H1 (cell line): ENCODE data around the gene TRIM7.
"Not testable (repeated sequence)": the region's sequence is repeated elsewhere in the genome, so short reads cannot be mapped to it uniquely, and the experiment has no call there.

Source experiments
- CBX8 ChIP-seq: fragments of 300-800, 300-1000 bp; sonication (generic); IDR thresholded peaks from 2 replicates; pipeline ENCODE4 v1.7.1; 2016; ENCODE audit warnings: low read depth, low read length, borderline replicate concordance
- EZH2 ChIP-seq: fragments of 200-600 bp; sonication (generic); IDR thresholded peaks from 2 replicates; pipeline ENCODE4 v1.7.1; 2012; ENCODE audit warnings: low read depth, mild to moderate bottlenecking, moderate library complexity, low read length, inconsistent platforms; ENCODE audit not compliant: severe bottlenecking
- JUN ChIP-seq: IDR thresholded peaks from 2 replicates; pipeline ENCODE4 v1.6.1; 2011; ENCODE audit warnings: low read depth, mild to moderate bottlenecking, improper control_type of control experiment, low read length
- RFX5 ChIP-seq: IDR thresholded peaks from 2 replicates; pipeline ENCODE4 v1.6.1; 2011; ENCODE audit warnings: low read depth, low read length, improper control_type of control experiment, borderline replicate concordance
- TF ChIP-seq, protein P1 (sequence below): IDR thresholded peaks from 2 replicates; pipeline ENCODE4 v1.6.1; 2012; ENCODE audit warnings: low read length, inconsistent platforms
- TF ChIP-seq, protein P2 (sequence below), 3 experiments: IDR thresholded peaks; 1 replicate in 2 of 3; 2 replicates in 1 of 3; pipeline versions ENCODE4 v1.5.1 to v1.6.1; 2011; ENCODE audit warnings: low read length in 3 of 3, mild to moderate bottlenecking in 3 of 3, inconsistent platforms in 2 of 3, low read depth in 1 of 3, moderate library complexity in 1 of 3; ENCODE audit not compliant: insufficient read depth in 1 of 3; ENCODE audit errors: control extremely low read depth in 1 of 3
- TF ChIP-seq, protein P3 (sequence below): IDR thresholded peaks from 2 replicates; pipeline ENCODE4 v1.6.1; 2012; ENCODE audit warnings: inconsistent platforms
- TF ChIP-seq, protein P4 (sequence below): IDR thresholded peaks from 2 replicates; pipeline ENCODE4 v1.6.1; 2011; ENCODE audit warnings: low read length, improper control_type of control experiment

DNA sequence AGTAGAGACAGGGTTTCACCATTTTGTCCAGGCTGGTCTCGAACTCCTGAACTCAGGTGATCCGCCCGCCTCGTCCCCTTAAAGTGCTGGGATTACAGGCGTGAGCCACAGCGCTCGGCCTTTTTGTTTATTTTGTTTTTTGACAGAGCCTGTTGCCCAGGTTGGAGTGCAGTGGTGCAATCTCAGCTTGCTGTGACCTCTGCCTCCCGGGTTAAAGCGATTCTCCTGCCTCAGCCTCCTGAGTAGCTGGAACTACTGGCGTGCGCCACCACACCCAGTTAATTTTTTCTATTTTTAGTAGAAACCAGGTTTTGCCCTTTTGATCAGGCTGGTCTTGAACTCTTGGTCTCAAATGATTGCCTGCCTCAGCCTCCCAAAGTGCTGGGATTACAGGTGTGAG lies 5.2 kb upstream of the TRIM7 start:
- TF ChIP-seq EZH2, JUN, CBX8, RFX5: not testable (repeated sequence)
- TF ChIP-seq, protein P1, sequence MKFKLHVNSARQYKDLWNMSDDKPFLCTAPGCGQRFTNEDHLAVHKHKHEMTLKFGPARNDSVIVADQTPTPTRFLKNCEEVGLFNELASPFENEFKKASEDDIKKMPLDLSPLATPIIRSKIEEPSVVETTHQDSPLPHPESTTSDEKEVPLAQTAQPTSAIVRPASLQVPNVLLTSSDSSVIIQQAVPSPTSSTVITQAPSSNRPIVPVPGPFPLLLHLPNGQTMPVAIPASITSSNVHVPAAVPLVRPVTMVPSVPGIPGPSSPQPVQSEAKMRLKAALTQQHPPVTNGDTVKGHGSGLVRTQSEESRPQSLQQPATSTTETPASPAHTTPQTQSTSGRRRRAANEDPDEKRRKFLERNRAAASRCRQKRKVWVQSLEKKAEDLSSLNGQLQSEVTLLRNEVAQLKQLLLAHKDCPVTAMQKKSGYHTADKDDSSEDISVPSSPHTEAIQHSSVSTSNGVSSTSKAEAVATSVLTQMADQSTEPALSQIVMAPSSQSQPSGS, result not testable (repeated sequence)
- TF ChIP-seq, protein P2, sequence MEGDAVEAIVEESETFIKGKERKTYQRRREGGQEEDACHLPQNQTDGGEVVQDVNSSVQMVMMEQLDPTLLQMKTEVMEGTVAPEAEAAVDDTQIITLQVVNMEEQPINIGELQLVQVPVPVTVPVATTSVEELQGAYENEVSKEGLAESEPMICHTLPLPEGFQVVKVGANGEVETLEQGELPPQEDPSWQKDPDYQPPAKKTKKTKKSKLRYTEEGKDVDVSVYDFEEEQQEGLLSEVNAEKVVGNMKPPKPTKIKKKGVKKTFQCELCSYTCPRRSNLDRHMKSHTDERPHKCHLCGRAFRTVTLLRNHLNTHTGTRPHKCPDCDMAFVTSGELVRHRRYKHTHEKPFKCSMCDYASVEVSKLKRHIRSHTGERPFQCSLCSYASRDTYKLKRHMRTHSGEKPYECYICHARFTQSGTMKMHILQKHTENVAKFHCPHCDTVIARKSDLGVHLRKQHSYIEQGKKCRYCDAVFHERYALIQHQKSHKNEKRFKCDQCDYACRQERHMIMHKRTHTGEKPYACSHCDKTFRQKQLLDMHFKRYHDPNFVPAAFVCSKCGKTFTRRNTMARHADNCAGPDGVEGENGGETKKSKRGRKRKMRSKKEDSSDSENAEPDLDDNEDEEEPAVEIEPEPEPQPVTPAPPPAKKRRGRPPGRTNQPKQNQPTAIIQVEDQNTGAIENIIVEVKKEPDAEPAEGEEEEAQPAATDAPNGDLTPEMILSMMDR (IDR thresholded peaks at IDR 0.05; ENCODE audit: control extremely low read depth in 1 of 3, insufficient read depth in 1 of 3, low read depth in 1 of 3, low read length in 3 of 3), result not testable (repeated sequence)
- TF ChIP-seq, protein P3, sequence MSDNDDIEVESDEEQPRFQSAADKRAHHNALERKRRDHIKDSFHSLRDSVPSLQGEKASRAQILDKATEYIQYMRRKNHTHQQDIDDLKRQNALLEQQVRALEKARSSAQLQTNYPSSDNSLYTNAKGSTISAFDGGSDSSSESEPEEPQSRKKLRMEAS, result not testable (repeated sequence)
- TF ChIP-seq, protein P4, sequence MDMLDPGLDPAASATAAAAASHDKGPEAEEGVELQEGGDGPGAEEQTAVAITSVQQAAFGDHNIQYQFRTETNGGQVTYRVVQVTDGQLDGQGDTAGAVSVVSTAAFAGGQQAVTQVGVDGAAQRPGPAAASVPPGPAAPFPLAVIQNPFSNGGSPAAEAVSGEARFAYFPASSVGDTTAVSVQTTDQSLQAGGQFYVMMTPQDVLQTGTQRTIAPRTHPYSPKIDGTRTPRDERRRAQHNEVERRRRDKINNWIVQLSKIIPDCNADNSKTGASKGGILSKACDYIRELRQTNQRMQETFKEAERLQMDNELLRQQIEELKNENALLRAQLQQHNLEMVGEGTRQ, result not testable (repeated sequence)
